ENCODE data around the gene VAV3. TPM values are rescaled to one million over a fixed set of nuclear protein-coding genes. Genes with fewer than 3 reads are reported as not detected.
A peak's percentile ranks its signal among the peaks of the same experiment; 100 is the strongest.

VAV3 gene
- total and polyA plus RNA-seq, 10 of the 15 experiments (the other 5 are each of a cell fraction or from before 2014, with no cell fraction given): 0.84 to 5.5 (median 3.4) TPM

DNA sequence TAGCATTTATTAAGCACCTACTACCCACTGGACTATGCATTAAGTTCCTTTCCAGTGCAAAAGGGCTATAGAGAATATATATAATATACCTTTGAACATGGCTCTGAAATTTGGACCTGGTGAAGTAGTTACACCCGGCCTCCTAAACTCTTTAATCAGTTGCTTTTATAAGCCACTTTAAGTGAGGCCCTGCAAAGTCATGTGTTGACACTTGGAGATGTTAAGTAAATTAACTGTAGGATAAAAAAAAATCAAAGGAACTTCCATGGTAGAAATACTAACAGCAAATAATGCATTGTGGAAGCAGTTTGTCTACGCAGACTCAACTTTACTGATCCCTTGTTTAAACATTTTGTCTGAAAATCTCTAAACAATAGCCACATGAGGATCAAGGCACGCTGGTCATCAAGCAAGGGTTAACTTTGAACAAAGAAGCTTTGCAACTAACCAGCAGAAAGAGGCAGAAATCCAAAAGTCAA is 283.9 kb downstream of the VAV3 start:
- Histone ChIP-seq H3K27me3 (replicated peaks in 1 of 2; ENCODE audit: control insufficient read depth in 2 of 2, insufficient read depth in 2 of 2, low read length in 1 of 2) (no peaks in the 10 kb centered on the region), H3K4me1 (ENCODE audit: control insufficient read depth, insufficient read depth, low read length) (no peaks in the 10 kb centered on the region), H3K36me3 (ENCODE audit: control insufficient read depth in 2 of 2, insufficient read depth in 2 of 2, low read length in 1 of 2) (no peaks in the 10 kb centered on the region), H3K79me2 (ENCODE audit: control insufficient read depth, insufficient read depth, low read length) (no peaks in the 10 kb centered on the region), H2AFZ (ENCODE audit: control insufficient read depth, low read depth, low read length) (no peak overlapping the region), H3K4me3 (no peak overlapping the region), H3K27ac (ENCODE audit: control insufficient read depth, insufficient read depth) (no peak overlapping the region), H3K4me2 (ENCODE audit: control insufficient read depth, insufficient read depth) (no peak overlapping the region), H3K9me3 (replicated peaks; ENCODE audit: control insufficient read depth, insufficient read depth, low read length) (no peaks in the 10 kb centered on the region), H4K20me1 (ENCODE audit: control insufficient read depth, insufficient read depth) (no peaks in the 10 kb centered on the region), H3K9ac (ENCODE audit: control insufficient read depth, insufficient read depth, low read length) (no peak overlapping the region)
- ChIA-PET POLR2A (no interaction called here), SMC1A (ENCODE audit: uncharacterized antibody, unreplicated experiment) (interaction anchor here (0.6 kb wide), 1 partner anchor 43 kb away, joined by 4 read pairs; no protein-coding TSS in a partner anchor), RAD21 (ENCODE audit: unreplicated experiment) (interaction anchor here (0.7 kb wide), 1 partner anchor 23 kb away, joined by 3 read pairs; no protein-coding TSS in a partner anchor), CTCF (no interaction called here)
- DNase-seq (ENCODE audit: low read depth, low spot score): no peak
- in situ Hi-C loops (cut with MboI) (no loop called here), intact Hi-C loops (cut with micrococcal nuclease; ENCODE audit: unreplicated experiment) (no loop called here)
- ATAC-seq: no peak
- TF ChIP-seq CREM (IDR thresholded peaks at IDR 0.05; ENCODE audit: low read depth) (no peak), SMC3 (IDR thresholded peaks at IDR 0.05; ENCODE audit: borderline replicate concordance, low read length) (no peak), CHD2 (IDR thresholded peaks at IDR 0.05; ENCODE audit: borderline replicate concordance, low read depth, low read length) (no peak), FOXK2 (IDR thresholded peaks at IDR 0.05) (no peak), CBFB (IDR thresholded peaks at IDR 0.05; ENCODE audit: low read depth) (no peak), MTA2 (IDR thresholded peaks at IDR 0.05; ENCODE audit: low read depth) (no peak), SMAD5 (IDR thresholded peaks at IDR 0.05; ENCODE audit: low read depth) (no peak), RB1 (IDR thresholded peaks at IDR 0.05; ENCODE audit: borderline replicate concordance) (no peak), EED (IDR thresholded peaks at IDR 0.05; ENCODE audit: low read depth) (no peak), ETV6 (conservative IDR thresholded peaks at IDR 0.05 in 1 of 2, IDR thresholded peaks at IDR 0.05 in 1 of 2; ENCODE audit: borderline replicate concordance in 1 of 2, low read depth in 1 of 2) (no peak), TAF1 (IDR thresholded peaks at IDR 0.05; ENCODE audit: borderline replicate concordance, low read depth, low read length) (no peak), BCL11A (IDR thresholded peaks at IDR 0.05; ENCODE audit: low read depth, low read length) (no peak)
- TF ChIP-seq, protein P1, sequence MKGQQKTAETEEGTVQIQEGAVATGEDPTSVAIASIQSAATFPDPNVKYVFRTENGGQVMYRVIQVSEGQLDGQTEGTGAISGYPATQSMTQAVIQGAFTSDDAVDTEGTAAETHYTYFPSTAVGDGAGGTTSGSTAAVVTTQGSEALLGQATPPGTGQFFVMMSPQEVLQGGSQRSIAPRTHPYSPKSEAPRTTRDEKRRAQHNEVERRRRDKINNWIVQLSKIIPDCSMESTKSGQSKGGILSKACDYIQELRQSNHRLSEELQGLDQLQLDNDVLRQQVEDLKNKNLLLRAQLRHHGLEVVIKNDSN (IDR thresholded peaks at IDR 0.05; ENCODE audit: borderline replicate concordance, extremely low read length, insufficient read depth, low read depth, low read length): no peak
- no TSS peak for BruUV-seq (replicated peaks)
- peak; percentile 47 for FAIRE-seq
- WGBS (ENCODE audit: insufficient coverage, insufficient replicate concordance, low lambda C conversion rate, missing lambda C conversion rate): 33% methylated on average over 3 of the region's 3 CpGs

Measured in GM12878 (cell line).